Muscle layer of colon (tissue), 2 donors: ENCODE measurements around the gene PARVA.

ENCODE experiments used
- H3K27ac ChIP-seq: one replicate; pipeline ENCODE4 v1.7.0; 2013; ENCODE audit warnings: low read depth, mild to moderate bottlenecking, low read length, moderate library complexity
- H3K27me3 ChIP-seq, 2 donors: one replicate each; pipeline ENCODE4 v1.7.0; 2013; ENCODE audit warnings: low read length in 2 of 2, mild to moderate bottlenecking in 2 of 2; ENCODE audit not compliant: insufficient read depth in 2 of 2, control insufficient read depth in 1 of 2
- H3K36me3 ChIP-seq: one replicate; pipeline ENCODE4 v1.7.0; 2013; ENCODE audit warnings: mild to moderate bottlenecking, low read length; ENCODE audit not compliant: insufficient read depth
- H3K4me1 ChIP-seq: one replicate; pipeline ENCODE4 v1.7.0; 2013; ENCODE audit warnings: mild to moderate bottlenecking, low read length; ENCODE audit not compliant: insufficient read depth
- H3K4me3 ChIP-seq, 2 donors: one replicate each; pipeline ENCODE4 v1.7.0; 2013; ENCODE audit warnings: low read length in 2 of 2, low read depth in 1 of 2, mild to moderate bottlenecking in 1 of 2, moderate library complexity in 1 of 2
- H3K9ac ChIP-seq: one replicate; pipeline ENCODE4 v1.7.0; 2013; ENCODE audit warnings: low read length
- H3K9me3 ChIP-seq: one replicate; pipeline ENCODE4 v1.7.0; 2013; ENCODE audit warnings: mild to moderate bottlenecking, low read length
- donor health status: abdominal sarcoma.
- donor health status: Adenocarcinoma of cecum.

Gene PARVA

GRCh38 chr11:12526789-12527188, 149.4 kb downstream of the PARVA start:
- Histone ChIP-seq H3K27me3 (no peaks in the 10 kb centered on the region), H3K4me1 (peaks cover 21% of the 10 kb centered on the region), H3K27ac (peak overlapping the region; percentile 51), H3K9ac (no peak overlapping the region), H3K9me3 (no peaks in the 10 kb centered on the region), H3K36me3 (peaks cover 22% of the 10 kb centered on the region), H3K4me3 (no peak overlapping the region)

- Histone ChIP-seq H3K36me3 (peaks cover 27% of the 10 kb centered on the region), H3K9ac (no peak overlapping the region), H3K9me3 (no peaks in the 10 kb centered on the region), H3K4me3 (no peak overlapping the region), H3K27me3 (no peaks in the 10 kb centered on the region), H3K4me1 (peaks cover 19% of the 10 kb centered on the region), H3K27ac (no peak overlapping the region)
These were observed 151.1 kb downstream of the PARVA start for GRCh38 chr11:12528487-12528886.

DNA sequence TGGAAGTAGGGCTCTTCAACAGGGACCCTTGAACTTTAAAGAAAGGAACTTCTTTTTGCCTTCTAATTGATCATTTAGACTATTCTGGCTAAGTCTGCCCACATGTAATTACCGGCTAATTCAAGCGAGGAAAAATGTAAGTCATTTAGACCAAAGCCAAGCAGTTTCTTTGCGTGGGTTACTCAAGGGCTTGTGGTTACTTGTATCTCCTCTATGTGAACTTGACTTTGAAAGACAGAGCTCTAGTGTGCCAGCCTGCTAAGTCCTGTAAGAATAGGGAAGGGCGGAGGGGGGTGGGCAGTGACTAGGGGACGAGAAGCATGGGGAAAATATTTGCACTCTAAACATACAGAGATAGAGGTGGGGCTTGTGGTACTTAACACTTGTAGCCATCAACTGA, 151.7 kb downstream of the PARVA start:
- Histone ChIP-seq H3K4me3 (no peak overlapping the region), H3K9ac (no peak overlapping the region), H3K9me3 (no peaks in the 10 kb centered on the region), H3K27me3 (no peaks in the 10 kb centered on the region), H3K27ac (peak overlapping the region; percentile 10), H3K4me1 (peaks cover 14% of the 10 kb centered on the region), H3K36me3 (peaks cover 27% of the 10 kb centered on the region)

- H3K9me3 ChIP-seq: no peaks in the 10 kb centered on the region
- H3K36me3 ChIP-seq: peaks cover 22% of the 10 kb centered on the region
- H3K4me1 ChIP-seq: peaks cover 12% of the 10 kb centered on the region
- no peak overlapping the region for H3K4me3 ChIP-seq
- no peak overlapping the region for H3K9ac ChIP-seq
- H3K27me3 ChIP-seq: no peaks in the 10 kb centered on the region
- H3K27ac ChIP-seq: peak overlapping the region; percentile 80
These were observed 152.4 kb downstream of the PARVA start for GRCh38 chr11:12529793-12530192.

DNA sequence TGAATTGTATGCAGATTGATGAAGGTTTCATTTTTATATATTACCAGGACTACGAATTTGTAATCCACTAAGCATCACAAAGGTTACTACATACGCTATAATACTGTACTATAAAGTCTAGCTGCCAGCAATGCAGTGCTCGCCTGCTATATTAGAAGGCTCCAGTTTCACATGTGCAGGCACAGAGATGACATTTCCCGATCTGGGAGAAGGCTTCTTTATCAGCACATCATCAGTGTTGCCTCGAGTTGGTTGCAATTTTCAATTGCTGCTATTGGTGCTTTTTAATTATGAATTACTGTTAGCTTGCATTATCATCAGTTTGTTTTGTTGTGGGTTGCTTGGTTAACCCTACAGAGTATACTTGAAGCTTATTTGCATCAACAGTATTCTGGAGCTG, 153.6 kb downstream of the PARVA start:
- peaks cover 12% of the 10 kb centered on the region for H3K4me1 ChIP-seq
- H3K9ac ChIP-seq: no peak overlapping the region
- H3K9me3 ChIP-seq: no peaks in the 10 kb centered on the region

GRCh38 chr11:12531681-12532080, 154.3 kb downstream of the PARVA start:
- peaks cover 12% of the 10 kb centered on the region for H3K4me1 ChIP-seq
- no peak overlapping the region for H3K4me3 ChIP-seq
- peaks cover 21% of the 10 kb centered on the region for H3K36me3 ChIP-seq
- no peaks in the 10 kb centered on the region for H3K9me3 ChIP-seq
- H3K27me3 ChIP-seq: no peaks in the 10 kb centered on the region
- no peak overlapping the region for H3K9ac ChIP-seq
- H3K27ac ChIP-seq: no peak overlapping the region

More for the DNA sequence above, 153.6 kb downstream of the PARVA start:
- peak overlapping the region; percentile 80 for H3K27ac ChIP-seq
- H3K36me3 ChIP-seq: peaks cover 21% of the 10 kb centered on the region
- no peaks in the 10 kb centered on the region for H3K27me3 ChIP-seq
- H3K4me3 ChIP-seq: no peak overlapping the region

DNA sequence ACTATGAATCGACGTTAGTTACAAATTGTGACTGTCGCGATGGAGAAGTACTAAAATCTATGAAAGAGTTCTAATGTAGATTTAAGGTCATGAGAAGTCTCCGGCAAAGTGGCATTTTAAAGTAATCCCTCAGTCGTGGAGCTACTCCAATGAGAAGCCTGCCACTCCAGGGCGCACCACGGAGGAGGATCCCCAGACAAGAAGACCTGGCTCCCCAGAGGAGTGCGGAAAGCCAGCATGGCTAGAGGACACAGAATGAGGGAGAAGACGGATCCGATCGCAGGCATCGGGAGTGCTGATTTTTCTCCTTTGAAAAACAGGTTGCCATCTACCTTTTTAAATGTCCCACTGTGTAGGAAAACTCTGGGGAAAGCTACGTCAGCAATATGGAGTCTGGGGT, 155.2 kb downstream of the PARVA start:
- Histone ChIP-seq H3K4me3 (no peak overlapping the region), H3K27ac (no peak overlapping the region), H3K4me1 (peaks cover 15% of the 10 kb centered on the region), H3K9ac (no peak overlapping the region), H3K9me3 (no peaks in the 10 kb centered on the region), H3K36me3 (peaks cover 20% of the 10 kb centered on the region), H3K27me3 (no peaks in the 10 kb centered on the region)

DNA sequence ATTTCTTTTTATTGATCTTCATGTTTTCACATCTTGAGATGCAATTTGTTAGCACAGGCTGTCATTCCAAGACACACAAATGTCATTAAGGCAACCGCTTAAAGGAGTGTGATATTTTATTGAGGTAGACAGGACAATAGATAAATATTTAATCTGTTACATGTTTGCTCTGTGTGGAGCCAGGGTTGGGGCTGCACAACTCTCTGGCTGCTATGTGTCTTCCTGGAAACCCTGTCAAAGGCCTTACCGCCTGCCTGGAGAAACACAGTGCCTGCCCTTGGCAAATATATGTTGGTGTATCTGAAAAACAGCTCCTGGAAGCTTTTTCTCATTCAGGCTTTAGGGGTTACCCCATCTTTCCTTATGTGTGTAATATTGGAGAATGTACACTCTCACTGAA, 157.2 kb downstream of the PARVA start:
- no peaks in the 10 kb centered on the region for H3K27me3 ChIP-seq
- H3K27ac ChIP-seq: peak overlapping the region; percentile 14
- no peak overlapping the region for H3K9ac ChIP-seq
- no peak overlapping the region for H3K4me3 ChIP-seq
- peaks cover 5% of the 10 kb centered on the region for H3K36me3 ChIP-seq
- peaks cover 22% of the 10 kb centered on the region for H3K4me1 ChIP-seq
- H3K9me3 ChIP-seq: no peaks in the 10 kb centered on the region

DNA sequence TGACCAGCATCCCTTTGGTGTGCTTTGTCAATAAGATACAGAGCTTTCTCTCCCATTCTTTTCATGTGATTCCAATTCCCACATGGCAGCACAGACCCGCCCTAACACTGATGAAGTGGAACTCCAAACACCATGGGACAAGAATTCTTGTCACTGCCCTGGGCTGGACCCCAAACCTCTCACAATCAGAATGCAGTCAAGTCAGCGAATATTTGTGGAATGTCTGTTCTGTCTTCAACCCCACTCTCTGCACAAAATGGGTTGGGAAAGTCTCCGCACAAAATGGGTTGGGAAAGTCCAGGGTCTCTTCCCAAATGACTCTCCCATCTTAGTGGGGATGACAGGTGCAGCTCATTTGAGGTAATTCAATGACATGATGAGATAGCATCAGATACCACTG, 157.9 kb downstream of the PARVA start:
- H3K27me3 ChIP-seq: no peaks in the 10 kb centered on the region
- H3K4me1 ChIP-seq: peaks cover 28% of the 10 kb centered on the region
- peaks cover 5% of the 10 kb centered on the region for H3K36me3 ChIP-seq
- H3K4me3 ChIP-seq: no peak overlapping the region
- H3K9ac ChIP-seq: no peak overlapping the region
- H3K27ac ChIP-seq: no peak overlapping the region
- H3K9me3 ChIP-seq: no peaks in the 10 kb centered on the region

DNA sequence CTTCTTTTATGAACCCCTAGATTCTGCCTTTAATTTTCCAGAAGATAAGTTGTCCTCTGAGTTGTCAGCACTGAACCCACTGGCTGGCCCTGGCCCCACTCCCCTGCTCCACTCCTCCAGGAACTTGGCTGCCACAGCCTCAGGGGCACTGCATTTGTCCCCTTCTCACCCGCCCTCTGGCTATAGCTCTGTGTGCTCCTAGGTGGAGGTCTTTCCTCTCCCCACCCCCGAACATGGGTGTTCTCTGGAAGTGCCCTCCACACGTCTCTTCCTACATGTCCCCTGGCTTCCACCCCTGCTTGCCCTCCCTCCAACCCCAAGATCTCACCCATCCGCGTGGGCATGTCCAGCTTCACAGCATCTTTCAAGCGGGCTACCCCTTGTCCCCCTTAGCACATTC, 159.2 kb downstream of the PARVA start:
- H3K4me3 ChIP-seq: no peak overlapping the region
- no peaks in the 10 kb centered on the region for H3K9me3 ChIP-seq

DNA sequence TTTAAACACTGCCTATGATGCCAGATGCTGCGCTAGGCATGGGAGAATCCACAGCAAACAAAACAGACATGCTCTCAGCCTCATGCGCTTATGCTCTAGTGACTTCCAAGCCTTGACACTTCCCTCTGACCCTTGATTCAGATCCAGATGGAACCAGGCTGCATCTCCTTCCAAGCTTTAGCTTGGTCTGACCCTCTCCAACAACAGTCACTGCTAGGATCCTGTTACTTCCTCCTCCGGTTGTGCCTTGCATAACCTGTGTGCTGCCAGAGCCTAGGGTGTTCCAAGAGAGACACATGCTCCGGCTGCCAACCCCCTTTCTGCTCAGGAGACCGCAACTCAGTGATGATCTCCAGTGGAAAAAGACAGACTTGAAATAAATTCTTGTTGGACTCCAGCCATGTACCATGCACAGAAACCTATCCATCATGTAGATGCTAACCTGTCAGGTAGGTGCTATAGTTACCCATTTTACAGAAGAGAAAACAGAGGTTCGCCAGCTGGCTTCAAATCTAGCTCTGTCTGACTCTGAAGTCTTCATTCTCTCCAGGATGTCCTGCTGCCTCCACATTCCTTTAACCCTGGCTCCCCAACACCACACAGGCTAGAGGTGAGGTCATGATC, 160.5 kb downstream of the PARVA start:
- no peak overlapping the region for H3K4me3 ChIP-seq
- peak overlapping the region; percentile 7 for H3K27ac ChIP-seq
- H3K27me3 ChIP-seq: no peaks in the 10 kb centered on the region
- peaks cover 43% of the 10 kb centered on the region for H3K4me1 ChIP-seq
- no peaks in the 10 kb centered on the region for H3K9me3 ChIP-seq
- H3K36me3 ChIP-seq: peaks cover 4% of the 10 kb centered on the region
- no peak overlapping the region for H3K9ac ChIP-seq

More for the DNA sequence above, 159.2 kb downstream of the PARVA start:
- Histone ChIP-seq H3K27ac (no peak overlapping the region), H3K4me1 (peaks cover 41% of the 10 kb centered on the region), H3K9ac (no peak overlapping the region), H3K36me3 (peaks cover 5% of the 10 kb centered on the region), H3K27me3 (no peaks in the 10 kb centered on the region)

DNA sequence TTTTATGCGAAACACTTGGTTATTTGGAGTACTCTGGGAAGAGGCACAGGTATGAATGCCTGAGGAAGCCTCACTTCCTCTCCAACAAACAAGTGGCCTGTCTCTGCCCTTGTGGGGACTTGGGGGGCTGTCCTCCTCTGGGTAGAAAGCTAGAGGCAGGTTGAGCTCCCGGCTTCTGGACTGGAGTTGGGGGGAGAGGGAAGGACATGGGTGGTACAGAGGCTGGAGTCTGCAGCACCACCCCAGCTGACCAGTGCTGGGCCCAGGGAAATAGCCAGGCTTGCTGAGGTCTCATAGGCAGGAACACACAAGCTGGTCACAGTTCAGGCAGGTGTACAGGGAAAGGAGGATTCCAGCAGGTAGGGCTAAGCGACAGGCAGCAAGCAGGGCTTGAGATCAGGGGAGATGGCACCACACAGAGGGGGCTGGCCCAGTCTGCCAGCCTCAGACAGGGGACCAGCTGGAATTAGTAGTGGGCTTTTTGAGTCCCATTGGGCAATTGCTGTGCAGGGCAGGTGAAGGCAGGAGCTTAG, 161.6 kb downstream of the PARVA start:
- no peaks in the 10 kb centered on the region for H3K36me3 ChIP-seq
- no peaks in the 10 kb centered on the region for H3K9me3 ChIP-seq
- peak overlapping the region; percentile 47 for H3K27ac ChIP-seq
- H3K27me3 ChIP-seq: no peaks in the 10 kb centered on the region
- no peak overlapping the region for H3K9ac ChIP-seq
- peaks cover 43% of the 10 kb centered on the region for H3K4me1 ChIP-seq
- H3K4me3 ChIP-seq: no peak overlapping the region
